T-cell (primary cell): ENCODE results near the gene HPCAL1. TPM values are rescaled to one million over a fixed set of nuclear protein-coding genes. Genes with fewer than 3 reads are reported as not detected.

Source experiments
- ATAC-seq, 4 experiments: fragments of 200-7000 bp in 3 of 4; fragments of 150-1000 bp in 1 of 4; cut with Tn5 transposase; replicated peaks in 1 of 4; 1 replicate in 3 of 4; 2 replicates in 1 of 4; pipeline ENCODE4 v1.10.0; 2021; ENCODE audit warnings: moderate library complexity in 3 of 4, mild to moderate bottlenecking in 2 of 4, moderate number of reproducible peaks in 1 of 4
- CTCF ChIA-PET, 2 donors: fragments of 300-600 bp; sonication (Branson Sonifier 250); formaldehyde crosslinking; loops; one replicate each; lab custom pipeline; 2022; ENCODE audit warnings: antibody characterized with exemption in 2 of 2; lab: Charles Lee
- POLR2A ChIA-PET, 2 donors: fragments of 300-600 bp; sonication (Branson Sonifier 250); formaldehyde crosslinking; loops; one replicate each; lab custom pipeline; 2022; ENCODE audit warnings: antibody characterized with exemption in 2 of 2; lab: Charles Lee
- DNase-seq, 35 experiments: peaks; one replicate each; pipeline versions ENCODE4 v3.0.0 to v3.0.0-alpha.2; 2013 to 2023
- H3K27ac ChIP-seq: one replicate; pipeline ENCODE4 v1.5.1; 2013; ENCODE audit warnings: low read length
- H3K27me3 ChIP-seq, 2 experiments: replicated peaks in 1 of 2; 1 replicate in 1 of 2; 2 replicates in 1 of 2; pipeline versions ENCODE4 v1.6.1 to v1.7.0; 2013; ENCODE audit warnings: low read length in 1 of 2, mixed read lengths in 1 of 2; ENCODE audit not compliant: control insufficient read depth in 2 of 2, insufficient read depth in 2 of 2; ENCODE audit errors: extremely low read depth in 1 of 2
- H3K36me3 ChIP-seq, 2 donors: 1 replicate in 1 of 2; 2 replicates in 1 of 2; pipeline versions ENCODE4 v1.6.1 to v1.7.0; 2013; ENCODE audit warnings: low read length in 1 of 2; ENCODE audit not compliant: control insufficient read depth in 2 of 2, insufficient read depth in 1 of 2; ENCODE audit errors: extremely low read depth in 1 of 2
- H3K4me1 ChIP-seq, 2 experiments: 1 replicate in 1 of 2; 2 replicates in 1 of 2; pipeline versions ENCODE4 v1.6.1 to v1.7.0; 2013; ENCODE audit warnings: low read length in 2 of 2, mixed read lengths in 1 of 2; ENCODE audit not compliant: insufficient read depth in 2 of 2, control insufficient read depth in 1 of 2; ENCODE audit errors: extremely low read depth in 1 of 2
- H3K4me3 ChIP-seq, 2 donors: 1 replicate in 1 of 2; 2 replicates in 1 of 2; pipeline versions ENCODE4 v1.5.1 to v1.7.0; 2013; ENCODE audit warnings: mild to moderate bottlenecking in 2 of 2, low read length in 1 of 2, moderate library complexity in 1 of 2; ENCODE audit not compliant: control insufficient read depth in 1 of 2; ENCODE audit errors: extremely low read depth in 1 of 2
- H3K9me3 ChIP-seq: 2 replicates; pipeline ENCODE4 v1.7.0; 2013
- H3K27ac Mint-ChIP-seq, 2 donors: one replicate each; pipeline ENCODE4 v1.8.0; 2020 to 2021; ENCODE audit warnings: mild to moderate bottlenecking in 2 of 2, mixed read lengths in 2 of 2
- H3K27me3 Mint-ChIP-seq, 2 donors: one replicate each; pipeline ENCODE4 v1.8.0; 2021 to 2022; ENCODE audit warnings: mixed read lengths in 2 of 2
- H3K36me3 Mint-ChIP-seq: one replicate; pipeline ENCODE4 v1.8.0; 2021; ENCODE audit warnings: mixed read lengths
- H3K4me1 Mint-ChIP-seq, 3 donors: one replicate each; pipeline ENCODE4 v1.8.0; 2020 to 2022; ENCODE audit warnings: mixed read lengths in 3 of 3, mild to moderate bottlenecking in 1 of 3
- H3K4me3 Mint-ChIP-seq, 3 donors: one replicate each; pipeline ENCODE4 v1.8.0; 2020 to 2022; ENCODE audit warnings: mild to moderate bottlenecking in 3 of 3, mixed read lengths in 3 of 3, moderate library complexity in 3 of 3
- H3K9me3 Mint-ChIP-seq, 3 donors: one replicate each; pipeline ENCODE4 v1.8.0; 2020 to 2022; ENCODE audit warnings: mixed read lengths in 3 of 3
- WGBS: methylation state at CpG from one replicate; pipeline ENCODE4 v1.1.5; 2013; ENCODE audit warnings: missing lambda C conversion rate; ENCODE audit not compliant: insufficient coverage; 5-methylcytosine and 5-hydroxymethylcytosine counted together
- total RNA-seq, 35 experiments: library from RNA in 6 of 35; stranded (reverse) in 6 of 35; fragments of 120-200 nt in 1 of 35; gene quantifications; one replicate each; pipeline versions ENCODE4 v1.2.1 to v1.2.4 and lab custom pipeline; 2013 to 2026

Gene HPCAL1
- total RNA-seq, 5 donors from 2014 or later (not counting 1 experiment from before 2014, with no cell fraction given): 39.5 to 87.3 (median 83.2) TPM

DNA sequence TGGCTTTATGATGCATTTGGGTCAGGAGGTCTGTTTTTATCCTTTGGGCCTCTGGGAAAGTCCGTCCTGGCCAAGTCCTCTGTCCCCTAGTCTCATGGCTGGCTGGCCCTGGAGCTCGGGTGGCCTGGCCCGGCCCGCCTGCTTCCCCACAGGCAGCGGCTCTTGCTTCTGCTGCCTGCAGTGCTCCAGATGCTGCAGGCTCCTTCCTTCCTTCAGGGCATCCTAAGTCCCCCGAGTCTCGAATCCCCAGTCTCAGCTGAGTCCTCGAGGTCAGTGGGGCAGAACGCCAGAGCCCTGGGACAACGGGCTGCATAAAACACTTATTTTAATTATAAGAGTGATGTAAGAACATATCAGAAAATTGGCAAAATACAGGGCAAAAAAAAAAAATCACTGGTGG is 71.2 kb downstream of the HPCAL1 start:
- POLR2A ChIA-PET: interaction anchor here in 1 of 2 donors (0.6 kb wide), 1 partner anchor 44 kb away, joined by 3 read pairs; no protein-coding TSS in a partner anchor
- H3K27ac ChIP-seq: no peak overlapping the region
- peak overlapping the region in 1 of 2 donors; percentile 27 for H3K27ac Mint-ChIP-seq

DNA sequence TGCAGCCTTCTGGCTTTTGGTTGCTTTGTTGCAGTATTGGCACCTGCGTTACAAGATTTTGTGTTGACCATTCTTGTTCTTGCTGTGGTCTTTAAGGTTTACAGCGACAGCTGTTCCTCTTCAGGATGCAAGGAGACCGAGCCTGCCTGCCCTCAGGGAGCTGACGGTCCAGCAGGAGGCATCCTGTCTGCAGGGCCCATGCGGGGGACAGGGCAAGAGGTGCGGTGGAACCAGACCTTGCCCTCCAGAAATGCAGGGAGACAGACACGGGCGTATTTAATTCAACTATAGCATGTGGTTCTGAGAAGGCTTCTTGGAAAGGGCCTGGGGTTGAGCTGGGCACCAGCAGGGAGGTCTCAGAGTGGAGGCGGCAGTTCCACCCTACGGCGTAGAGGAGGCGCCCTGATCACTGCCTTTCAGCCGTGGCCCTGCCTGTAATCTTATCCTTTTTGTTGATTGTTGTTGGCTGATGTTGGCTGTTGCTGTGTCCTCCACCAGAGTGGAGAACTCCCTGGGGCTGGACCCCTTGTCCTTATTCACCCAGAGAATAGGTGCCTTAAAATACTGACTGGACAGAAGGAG is 71.7 kb downstream of the HPCAL1 start:
- H3K4me3 Mint-ChIP-seq: peak overlapping the region in 1 of 3 donors; percentile 64
- peaks cover 72 to 79% (median 76%) of the 10 kb centered on the region in 3 donors for H3K4me1 Mint-ChIP-seq
- H3K4me3 ChIP-seq: no peak overlapping the region
- H3K9me3 ChIP-seq: no peaks in the 10 kb centered on the region
- H3K27ac ChIP-seq: no peak overlapping the region
- 94% methylated on average over 12 of the region's 13 CpGs for WGBS
- H3K4me1 ChIP-seq: peaks cover 24 to 71% of the 10 kb centered on the region in 2 experiments
- H3K36me3 Mint-ChIP-seq: peaks cover 11% of the 10 kb centered on the region
- ATAC-seq (no peak), DNase-seq (no peak)
- CTCF ChIA-PET: no interaction called here
- peaks cover 0 to 3% of the 10 kb centered on the region in 2 donors for H3K36me3 ChIP-seq
- no peaks in the 10 kb centered on the region for H3K27me3 Mint-ChIP-seq
- peak overlapping the region; percentile 65 to 68 for H3K27ac Mint-ChIP-seq
- no peaks in the 10 kb centered on the region for H3K27me3 ChIP-seq
- POLR2A ChIA-PET: interaction anchor here in 1 of 2 donors (0.6 kb wide), 1 partner anchor 43 kb away, joined by 3 read pairs; no protein-coding TSS in a partner anchor
- H3K9me3 Mint-ChIP-seq: no peaks in the 10 kb centered on the region

More for the DNA sequence above, 71.2 kb downstream of the HPCAL1 start:
- H3K9me3 ChIP-seq: no peaks in the 10 kb centered on the region
- 95% methylated on average over 5 of the region's 10 CpGs for WGBS
- ATAC-seq: no peak
- Mint-ChIP-seq H3K4me1 (peaks cover 67 to 78% (median 75%) of the 10 kb centered on the region in 3 donors), H3K36me3 (peaks cover 11% of the 10 kb centered on the region), H3K9me3 (no peaks in the 10 kb centered on the region), H3K4me3 (no peak overlapping the region), H3K27me3 (no peaks in the 10 kb centered on the region)
- H3K4me1 ChIP-seq: peaks cover 20 to 71% of the 10 kb centered on the region in 2 experiments
- no peak overlapping the region for H3K4me3 ChIP-seq
- H3K27me3 ChIP-seq: no peaks in the 10 kb centered on the region
- DNase-seq: no peak
- CTCF ChIA-PET: no interaction called here
- H3K36me3 ChIP-seq: peaks cover under 1 to 3% of the 10 kb centered on the region in 2 donors

- H3K27ac ChIP-seq: no peak overlapping the region
- H3K9me3 ChIP-seq: no peaks in the 10 kb centered on the region
- 51% methylated on average over 3 of the region's 9 CpGs for WGBS
- H3K4me3 ChIP-seq: no peak overlapping the region
- Mint-ChIP-seq H3K27me3 (no peaks in the 10 kb centered on the region), H3K4me1 (peaks cover 76 to 84% (median 80%) of the 10 kb centered on the region in 3 donors), H3K27ac (peak overlapping the region; percentile 74 to 78), H3K9me3 (no peaks in the 10 kb centered on the region), H3K36me3 (peaks cover 11% of the 10 kb centered on the region), H3K4me3 (peak overlapping the region in 2 of 3 donors; percentile 35 to 64)
- H3K36me3 ChIP-seq: peaks cover 0 to 3% of the 10 kb centered on the region in 2 donors
- CTCF ChIA-PET: no interaction called here
- H3K27me3 ChIP-seq: no peaks in the 10 kb centered on the region
- POLR2A ChIA-PET: no interaction called here
- DNase-seq (peak in 3 of 35 experiments; percentile 12 to 34 (median 28)), ATAC-seq (peak in 1 of 4 experiments; percentile 52)
- peaks cover 35 to 74% of the 10 kb centered on the region in 2 experiments for H3K4me1 ChIP-seq
These were observed 73.0 kb downstream of the HPCAL1 start for GRCh38 chr2:10375570-10376281.

- Mint-ChIP-seq H3K27ac (peak overlapping the region; percentile 89 to 93), H3K4me1 (peaks cover 90 to 91% (median 91%) of the 10 kb centered on the region in 3 donors), H3K27me3 (no peaks in the 10 kb centered on the region), H3K4me3 (peak overlapping the region in 1 of 3 donors; percentile 78), H3K9me3 (no peaks in the 10 kb centered on the region), H3K36me3 (peaks cover 11% of the 10 kb centered on the region)
- Histone ChIP-seq H3K4me3 (no peak overlapping the region), H3K4me1 (peaks cover 49 to 86% of the 10 kb centered on the region in 2 experiments), H3K27ac (peak overlapping the region; percentile 27), H3K36me3 (peaks cover 0 to 5% of the 10 kb centered on the region in 2 donors), H3K27me3 (no peaks in the 10 kb centered on the region), H3K9me3 (no peaks in the 10 kb centered on the region)
- CTCF ChIA-PET: interaction anchor here in 1 of 2 donors (0.6 kb wide), 1 partner anchor 391 kb away, joined by 5 read pairs; no protein-coding TSS in a partner anchor
- DNase-seq (no peak), ATAC-seq (peak in 1 of 4 experiments; percentile 29)
- POLR2A ChIA-PET: no interaction called here
- 70% methylated on average over 16 of the region's 21 CpGs for WGBS
These were observed 74.5 kb downstream of the HPCAL1 start for GRCh38 chr2:10377052-10377746.

DNA sequence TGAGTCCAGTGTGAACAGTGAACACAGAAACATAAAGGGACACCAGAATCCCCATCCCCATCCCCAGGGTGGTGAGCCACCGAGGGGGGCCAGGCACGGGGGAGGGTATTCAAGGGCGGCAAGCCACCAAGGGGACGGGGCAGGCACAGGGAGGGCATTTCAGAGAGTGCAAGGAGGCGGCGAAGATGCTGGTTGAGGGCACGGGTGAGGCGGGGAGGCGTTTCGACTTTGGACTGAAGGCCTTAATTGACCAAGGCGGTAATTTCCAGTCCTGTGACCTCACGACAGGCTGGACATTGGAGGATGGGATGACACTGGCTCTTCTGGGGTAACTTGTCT is 75.0 kb downstream of the HPCAL1 start:
- Histone ChIP-seq H3K27me3 (no peaks in the 10 kb centered on the region), H3K9me3 (no peaks in the 10 kb centered on the region), H3K36me3 (peaks cover 0 to 5% of the 10 kb centered on the region in 2 donors), H3K4me1 (peaks cover 54 to 87% of the 10 kb centered on the region in 2 experiments), H3K4me3 (no peak overlapping the region), H3K27ac (peak overlapping the region; percentile 27)
- no peak for ATAC-seq
- no peak for DNase-seq
- H3K27me3 Mint-ChIP-seq: no peaks in the 10 kb centered on the region
- H3K9me3 Mint-ChIP-seq: no peaks in the 10 kb centered on the region
- ChIA-PET CTCF (interaction anchor here (0.6 to 2.7 kb wide), 4 partner anchors 15 to 618 kb away, joined by 3 to 20 read pairs (median 4); no protein-coding TSS in a partner anchor), POLR2A (interaction anchor here in 1 of 2 donors (0.5 to 0.6 kb wide), 2 partner anchors 16 to 76 kb away, joined by 4 to 8 read pairs; no protein-coding TSS in a partner anchor)
- peaks cover 91 to 94% (median 92%) of the 10 kb centered on the region in 3 donors for H3K4me1 Mint-ChIP-seq
- H3K27ac Mint-ChIP-seq: peak overlapping the region; percentile 89 to 93
- WGBS: 88% methylated on average over 11 of the region's 12 CpGs
- peak overlapping the region; percentile 34 to 78 (median 39) for H3K4me3 Mint-ChIP-seq
- H3K36me3 Mint-ChIP-seq: peaks cover 11% of the 10 kb centered on the region
